HFF-Myc (cell line): ENCODE results near the gene CCDC73.

Source experiments
- DNase-seq: peaks from one replicate; pipeline ENCODE4 v3.0.0-alpha.2; 2011; ENCODE audit warnings: low read depth; ENCODE audit errors: extremely low read depth
- H3K4me3 ChIP-seq: replicated peaks from 2 replicates; pipeline ENCODE4 v1.5.1; 2011; ENCODE audit warnings: low read depth, mild to moderate bottlenecking, control low read depth, low read length
- CTCF ChIP-seq: IDR thresholded peaks from 2 replicates; pipeline ENCODE4 v1.5.1; 2012; ENCODE audit warnings: mild to moderate bottlenecking, low read depth, low read length, control low read depth; ENCODE audit errors: missing control alignments

CCDC73 gene

GRCh38 chr11:32831221-32831620 is 36.8 kb upstream of the CCDC73 start:
- no peak for DNase-seq
- no peak overlapping the region for H3K4me3 ChIP-seq
- TF ChIP-seq CTCF: no peak

GRCh38 chr11:32830796-32831195 is 36.3 kb upstream of the CCDC73 start:
- no peak for TF ChIP-seq CTCF
- no peak overlapping the region for H3K4me3 ChIP-seq
- no peak for DNase-seq

- H3K4me3 ChIP-seq: peak overlapping the region; percentile 38; the same call in 1 of the 2 replicates
- TF ChIP-seq CTCF: no peak
- DNase-seq: no peak
Measured at GRCh38 chr11:32830413-32830738, 35.9 kb upstream of the CCDC73 start.

GRCh38 chr11:32829680-32830412 is 35.4 kb upstream of the CCDC73 start, which contains the start of gene PRRG4:
PRRG4 (plus strand) TSS chr11:32829927; CDS start chr11:32830530, 603 bp downstream.
- TF ChIP-seq CTCF: no peak

GRCh38 chr11:32829157-32829679 is 34.8 kb upstream of the CCDC73 start:
- TF ChIP-seq CTCF: no peak
- DNase-seq: no peak
- H3K4me3 ChIP-seq: peak overlapping the region; percentile 38

More at GRCh38 chr11:32829680-32830412, 35.4 kb upstream of the CCDC73 start, which contains the start of gene PRRG4:
- peak within 1 kb of the TSS; percentile 38 for H3K4me3 ChIP-seq
- DNase-seq: no peak

- no peak for TF ChIP-seq CTCF
- no peak for DNase-seq
- H3K4me3 ChIP-seq: no peak overlapping the region
Measured at GRCh38 chr11:32827276-32827675, 32.8 kb upstream of the CCDC73 start.
